ENCODE results near the gene L1CAM.

Gene L1CAM

GRCh38 chrX:153905481-153906095 is 19.6 kb upstream of the L1CAM start:
- TF ChIP-seq CTCF (conservative IDR thresholded peaks at IDR 0.05): no peak
- no peak overlapping the region for H3K27ac ChIP-seq

DNA sequence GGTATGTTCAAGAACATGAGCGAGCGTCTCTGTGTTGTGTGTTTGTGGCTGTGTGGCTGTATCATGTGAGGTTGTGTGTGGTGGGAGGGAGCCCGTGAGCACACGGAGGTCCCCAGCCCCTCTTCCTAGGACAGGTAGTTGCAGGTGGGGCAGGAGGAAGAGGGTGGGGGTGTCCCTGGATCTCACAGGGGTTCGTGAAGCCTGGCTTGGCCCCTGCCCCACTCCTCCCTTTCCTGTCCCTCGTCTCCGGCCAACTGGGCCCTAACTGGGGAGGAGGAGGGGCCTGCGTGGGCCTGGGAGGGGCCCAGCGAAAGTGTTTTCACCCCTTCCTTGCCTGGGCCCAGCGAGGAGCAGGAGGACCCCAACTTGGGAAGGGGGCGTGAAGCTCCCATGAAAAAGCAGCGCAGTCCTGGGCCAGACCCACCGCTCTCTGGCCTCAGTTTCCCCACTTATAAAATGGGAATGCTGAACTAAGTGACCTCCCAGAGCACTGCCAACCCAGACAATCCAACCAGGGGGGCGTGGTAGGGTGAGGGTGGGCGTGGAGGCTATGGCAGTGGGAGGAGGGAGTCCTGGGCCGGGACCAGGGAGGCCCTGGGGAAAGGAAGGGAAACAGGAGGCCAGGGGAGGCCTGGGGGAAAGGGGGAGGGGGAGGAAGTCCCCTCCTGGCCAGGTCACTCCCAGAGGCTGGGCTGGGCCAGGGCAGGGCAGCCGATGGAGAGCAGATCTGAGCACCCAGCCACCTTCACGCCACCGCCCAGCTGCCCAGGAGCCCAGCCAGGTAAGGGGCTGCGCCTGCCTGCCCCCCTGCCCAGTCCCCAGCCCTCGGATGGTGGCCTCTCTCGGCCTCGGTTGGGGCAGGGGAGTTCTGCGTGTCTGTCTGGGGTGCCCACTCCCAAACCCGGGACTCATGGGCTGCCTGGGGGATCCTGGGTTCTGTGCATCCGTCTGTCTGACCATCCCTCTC is 18.3 kb upstream of the L1CAM start, which contains the start of gene AVPR2:
Gene AVPR2 (plus strand): TSS at position 683 of the 967 bp plus-strand sequence. CDS start 473 bp downstream, outside the sequence.
- TF ChIP-seq CTCF (conservative IDR thresholded peaks at IDR 0.05): no peak
- no peak within 1 kb of the TSS for H3K27ac ChIP-seq

DNA sequence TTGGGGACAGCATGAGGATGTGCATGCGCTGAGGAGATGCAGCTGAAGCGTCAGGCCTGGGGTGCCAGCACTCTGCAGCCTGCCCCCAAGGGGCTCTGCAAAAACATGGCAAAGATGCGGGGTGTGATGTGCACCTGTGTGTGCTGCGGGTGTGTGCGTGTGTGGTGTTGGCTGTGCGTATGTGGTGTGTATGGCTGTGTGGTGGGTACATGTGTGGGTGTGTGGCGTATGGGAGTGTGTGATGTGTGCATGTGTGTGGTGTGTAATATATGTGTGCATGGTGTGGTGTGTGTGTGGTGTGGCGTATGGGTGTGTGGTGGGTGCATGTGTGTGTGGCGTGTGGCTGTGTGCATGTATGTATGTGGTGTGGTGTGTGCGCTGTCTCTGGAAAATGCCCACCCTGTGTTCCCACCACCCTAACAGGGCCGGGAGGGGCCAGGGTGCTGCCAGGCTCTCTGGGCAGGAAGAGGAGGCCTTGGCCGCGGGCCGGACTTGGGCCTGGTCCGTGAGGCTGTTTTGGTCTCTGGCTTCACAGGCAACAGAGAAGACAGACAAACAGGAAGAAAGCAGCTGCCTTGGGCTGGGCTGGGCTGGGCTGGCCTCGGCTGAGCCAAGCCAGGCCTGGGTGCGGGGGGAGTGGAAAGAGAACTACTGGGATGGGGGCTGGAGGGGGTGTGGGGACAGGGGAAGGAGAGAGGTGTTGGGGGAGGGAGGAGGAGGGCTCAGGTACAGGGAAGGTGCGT is 17.4 kb upstream of the L1CAM start:
- TF ChIP-seq CTCF (conservative IDR thresholded peaks at IDR 0.05): no peak
- H3K27ac ChIP-seq: no peak overlapping the region

DNA sequence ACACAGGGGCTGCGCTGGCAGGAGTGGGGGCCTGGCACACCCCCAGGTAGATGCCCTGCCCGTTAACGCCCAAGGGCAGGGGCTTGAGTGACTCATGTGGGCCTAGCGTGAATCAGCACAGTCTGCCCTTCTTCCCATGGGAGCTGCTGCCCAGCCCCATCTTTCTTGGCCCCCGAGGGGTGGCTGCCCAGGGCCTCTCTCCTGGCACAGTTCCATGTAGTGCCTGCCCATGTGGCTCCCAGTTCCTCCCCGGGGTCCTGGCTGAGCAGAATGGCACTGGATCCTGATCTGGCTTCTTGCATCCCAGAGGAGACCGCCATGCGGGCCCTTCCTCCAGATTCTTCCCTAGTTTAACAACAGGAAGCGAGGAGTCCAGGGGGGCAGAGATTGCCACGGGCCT is 16.4 kb upstream of the L1CAM start:
- no peak overlapping the region for H3K27ac ChIP-seq
- no peak for TF ChIP-seq CTCF (conservative IDR thresholded peaks at IDR 0.05)

GRCh38 chrX:153901753-153902140 is 15.8 kb upstream of the L1CAM start:
- H3K27ac ChIP-seq: no peak overlapping the region
- TF ChIP-seq CTCF (conservative IDR thresholded peaks at IDR 0.05): no peak

- no peak overlapping the region for H3K27ac ChIP-seq
Observed at GRCh38 chrX:153900831-153901752, 15.1 kb upstream of the L1CAM start.

More at GRCh38 chrX:153900831-153901752, 15.1 kb upstream of the L1CAM start:
- no peak for TF ChIP-seq CTCF (conservative IDR thresholded peaks at IDR 0.05)
